Stimulated activated CD8-positive, alpha-beta memory T cell treated with anti-CD3 and anti-CD28 coated beads, Interleukin-2, amount 100 ng/mL, for 1 hour (primary cell): ENCODE results near the gene TRAPPC2L.

Source experiments
- DNase-seq, 2 donors: peaks; one replicate each; pipeline ENCODE4 v3.0.0-alpha.2; 2020; ENCODE audit warnings: low read depth in 2 of 2

TRAPPC2L gene

GRCh38 chr16:88909431-88910210 is 52.7 kb downstream of the TRAPPC2L start:
- no peak for DNase-seq

GRCh38 chr16:88910284-88911135 is 53.6 kb downstream of the TRAPPC2L start:
- no peak for DNase-seq

GRCh38 chr16:88911136-88911945 is 54.4 kb downstream of the TRAPPC2L start:
- no peak for DNase-seq

- DNase-seq, result no peak
Measured at GRCh38 chr16:88911946-88912310, 55.0 kb downstream of the TRAPPC2L start.
